ENCODE measurements around the gene IGSF9B. TPM values are rescaled to one million over a fixed set of nuclear protein-coding genes. Genes with fewer than 3 reads are reported as not detected.

The IGSF9B gene
- total RNA-seq, 1 experiment from 2014 or later = 0.43 TPM

DNA sequence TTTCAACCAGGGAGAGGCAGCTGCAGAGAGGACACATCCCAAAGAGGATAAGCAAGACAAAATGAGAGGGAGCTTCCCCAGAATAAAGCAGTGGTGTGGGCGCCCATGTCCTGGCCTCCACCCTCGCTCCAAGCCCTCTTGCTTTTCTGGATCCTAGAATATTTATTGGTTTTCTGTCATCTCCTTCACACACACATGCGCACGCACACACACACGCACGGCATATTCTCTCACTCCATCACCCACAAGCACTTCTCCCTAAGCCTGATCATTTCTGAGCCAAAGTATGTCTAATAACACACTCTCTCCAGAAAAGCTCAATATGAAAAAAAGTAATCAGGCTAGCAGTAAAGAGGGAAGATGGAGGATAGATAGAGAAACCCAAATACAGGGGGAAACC is 7.6 kb downstream of the IGSF9B start:
- Histone ChIP-seq H3K27me3 (no peaks in the 10 kb centered on the region), H3K36me3 (no peaks in the 10 kb centered on the region), H3K9me3 (no peaks in the 10 kb centered on the region), H3K4me3 (no peak overlapping the region)
- no peak for DNase-seq

DNA sequence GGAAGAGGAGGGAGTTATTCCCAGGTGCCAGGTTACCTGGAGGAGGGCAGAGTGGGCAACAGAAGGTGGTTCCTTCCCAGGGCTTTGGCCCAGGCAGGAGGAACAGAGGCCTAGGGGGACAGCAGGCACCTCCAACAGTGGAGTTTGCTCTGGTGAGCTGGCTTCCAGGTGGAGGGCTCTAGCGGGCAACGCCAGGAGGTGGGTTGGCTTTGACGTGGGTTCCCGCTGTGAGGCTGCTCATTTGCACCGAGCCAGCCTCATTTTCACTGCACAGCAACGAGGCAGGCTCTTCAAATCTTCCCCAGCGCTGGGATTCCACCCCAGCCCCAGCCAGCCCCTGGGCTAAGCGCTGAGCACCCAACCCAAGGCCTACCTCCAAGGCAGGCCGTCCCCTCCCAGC is 8.1 kb downstream of the IGSF9B start:
- Histone ChIP-seq H3K36me3 (no peaks in the 10 kb centered on the region), H3K9me3 (no peaks in the 10 kb centered on the region), H3K4me3 (no peak overlapping the region), H3K27me3 (no peaks in the 10 kb centered on the region)
- no peak for DNase-seq

DNA sequence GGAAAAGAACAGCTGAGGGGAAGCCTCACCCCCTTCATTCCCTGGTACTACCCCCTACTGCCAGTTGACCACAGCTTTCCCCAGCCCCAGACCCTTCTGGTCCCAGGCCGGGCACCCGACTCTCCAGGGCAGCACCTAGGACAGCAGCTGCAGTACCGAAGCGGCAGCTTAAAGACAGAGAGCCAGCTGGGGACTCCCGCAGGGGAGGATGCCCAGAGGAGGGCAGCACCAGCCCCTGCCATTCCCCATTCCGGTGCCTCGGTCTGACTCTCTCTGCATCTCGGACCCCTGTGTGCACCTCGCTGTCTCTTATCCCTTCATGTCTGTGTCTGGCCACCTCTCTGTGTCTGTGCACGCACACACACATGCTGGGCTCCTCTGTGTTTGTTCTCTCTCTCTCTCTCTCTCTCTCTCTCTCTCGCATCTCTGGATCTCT is 9.4 kb downstream of the IGSF9B start:
- Histone ChIP-seq H3K36me3 (no peaks in the 10 kb centered on the region), H3K27me3 (no peaks in the 10 kb centered on the region), H3K9me3 (no peaks in the 10 kb centered on the region), H3K4me3 (no peak overlapping the region)
- peak; percentile 76 for DNase-seq

DNA sequence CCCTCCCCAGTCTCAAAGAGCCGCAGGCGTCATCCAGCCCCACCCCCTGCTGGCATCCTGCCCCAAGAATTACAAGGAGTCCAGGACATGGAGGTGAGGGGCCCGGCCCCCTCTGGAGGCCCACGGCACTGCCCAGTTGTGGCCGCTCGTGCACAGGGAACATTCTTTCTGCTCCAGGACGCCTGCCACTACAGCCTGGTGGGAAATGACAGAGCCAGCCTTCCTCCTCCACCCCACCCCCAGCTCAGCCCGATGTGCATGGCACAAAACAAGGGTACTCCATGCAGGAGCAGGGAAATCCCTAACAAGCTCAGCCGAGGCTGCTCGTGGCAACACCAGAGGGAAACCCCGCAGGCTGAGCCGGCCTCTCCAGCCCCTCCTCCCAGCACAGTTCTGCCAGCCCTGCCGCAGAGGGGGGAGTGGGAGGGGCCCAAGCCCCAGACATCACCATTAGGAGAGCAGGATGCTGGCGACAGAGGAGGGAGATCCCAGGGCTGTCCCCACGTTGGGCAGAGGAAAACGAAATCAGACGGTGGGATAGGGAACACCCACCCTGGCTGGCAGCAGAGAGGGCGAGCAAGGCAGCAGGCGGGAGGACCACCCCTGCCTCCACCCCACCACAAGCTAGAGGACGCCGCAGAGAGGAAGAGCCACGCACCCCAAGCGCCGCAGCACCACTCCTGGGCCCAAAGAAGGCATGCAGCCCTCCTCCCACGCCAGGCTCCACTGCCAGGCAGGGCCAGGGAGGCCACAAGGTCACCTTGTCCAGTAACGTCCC is 10.0 kb downstream of the IGSF9B start:
- Histone ChIP-seq H3K4me3 (no peak overlapping the region), H3K9me3 (no peaks in the 10 kb centered on the region), H3K36me3 (no peaks in the 10 kb centered on the region), H3K27me3 (no peaks in the 10 kb centered on the region)
- no peak for DNase-seq

DNA sequence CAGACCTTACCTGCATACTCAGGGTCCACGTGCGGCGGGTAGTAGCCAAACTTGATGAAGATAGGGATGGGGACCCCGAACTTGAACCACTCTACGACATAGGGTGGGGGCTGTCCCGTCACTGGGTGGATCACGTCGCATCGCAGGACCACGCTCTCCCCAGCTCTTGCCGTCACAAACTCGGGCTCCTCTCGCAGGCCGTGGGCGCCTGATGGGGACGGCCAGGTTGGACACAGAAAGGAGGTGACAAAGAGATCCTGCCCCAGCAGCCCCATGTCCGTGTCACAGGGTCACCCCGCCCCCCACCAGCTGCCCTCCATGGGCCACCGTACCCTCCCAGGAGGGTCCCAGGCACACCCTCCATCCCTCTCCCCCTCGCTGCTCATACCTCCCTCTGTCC is 10.7 kb downstream of the IGSF9B start:
- Histone ChIP-seq H3K36me3 (no peaks in the 10 kb centered on the region), H3K4me3 (no peak overlapping the region), H3K27me3 (no peaks in the 10 kb centered on the region), H3K9me3 (no peaks in the 10 kb centered on the region)
- DNase-seq = no peak

DNA sequence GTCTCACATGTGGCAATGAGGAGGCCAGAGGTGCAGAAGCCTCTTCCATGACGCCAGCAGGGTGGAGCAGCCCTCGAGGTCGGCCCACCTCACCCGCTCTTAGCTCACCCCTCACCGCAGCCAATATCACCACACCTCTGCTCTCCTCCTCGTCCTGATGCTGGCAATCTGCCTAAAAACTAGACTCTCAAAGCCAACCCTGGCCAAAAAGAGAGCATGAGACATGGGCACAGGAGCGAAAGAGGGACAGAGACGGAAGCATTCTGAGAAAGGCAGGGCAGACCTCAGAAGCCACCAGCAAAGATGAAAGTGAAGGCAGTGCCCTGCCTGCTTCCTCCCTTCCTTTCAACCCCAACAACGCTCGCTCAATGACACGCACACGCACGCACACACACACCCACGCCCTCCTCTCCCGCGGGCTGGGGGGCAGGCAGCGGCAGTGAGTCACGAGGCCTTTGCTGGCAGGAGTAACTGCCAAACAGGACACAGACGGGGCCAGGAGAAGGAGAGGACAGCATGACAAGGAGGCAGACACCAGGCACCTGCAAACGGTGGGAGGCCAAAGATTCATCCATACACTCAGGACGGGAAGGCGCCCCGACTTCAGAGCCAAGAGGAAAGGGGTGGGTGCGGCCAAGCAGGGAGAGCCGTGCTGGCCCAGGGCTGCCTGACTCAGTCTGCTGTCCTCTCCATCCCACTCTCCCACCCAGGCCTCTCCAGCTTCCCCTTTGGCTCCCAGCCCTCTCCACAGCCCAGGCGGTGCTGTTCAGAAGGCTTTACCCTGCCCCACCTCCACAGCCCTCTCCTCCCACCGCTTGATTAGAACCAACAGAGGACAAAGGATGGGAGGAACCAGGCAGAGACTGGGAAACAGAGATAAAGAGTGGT is 11.4 kb downstream of the IGSF9B start:
- Histone ChIP-seq H3K4me3 (no peak overlapping the region), H3K27me3 (no peaks in the 10 kb centered on the region), H3K36me3 (no peaks in the 10 kb centered on the region), H3K9me3 (no peaks in the 10 kb centered on the region)
- DNase-seq = peak; percentile 93

DNA sequence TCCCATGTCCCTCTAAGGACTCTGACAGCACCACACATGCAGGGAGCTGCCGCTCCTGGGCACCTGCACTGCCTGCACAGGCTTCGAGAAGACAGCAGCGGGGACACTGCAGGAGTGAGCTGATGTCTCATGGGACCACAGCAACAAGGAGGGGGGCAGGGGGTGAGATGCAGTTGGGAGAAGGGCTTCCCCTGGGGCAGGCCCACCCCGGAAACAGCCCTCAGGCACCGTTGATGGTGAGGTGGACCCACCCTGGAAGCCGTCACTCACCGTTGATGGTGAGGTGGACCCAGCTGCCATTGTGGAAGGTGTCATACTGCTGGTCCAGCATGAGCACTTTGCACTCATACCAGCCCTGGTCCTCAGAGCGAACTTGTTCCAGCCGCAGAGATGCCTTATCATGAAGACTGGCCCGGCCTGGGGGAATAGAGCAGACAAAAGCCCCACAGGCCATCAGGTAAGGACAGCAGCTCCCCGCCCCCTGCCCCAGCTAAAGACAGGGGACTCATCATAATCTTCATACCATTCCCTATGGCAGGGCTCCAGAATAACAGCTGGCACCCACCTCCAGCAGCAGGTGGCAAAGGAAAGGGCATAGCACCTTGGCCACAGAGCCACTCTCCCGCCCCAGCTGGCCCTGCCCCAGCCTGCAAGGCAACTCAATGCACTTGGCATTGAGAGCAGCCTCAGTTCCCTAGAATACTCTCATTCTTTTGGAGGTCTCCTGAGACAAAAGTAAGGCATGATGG is 12.6 kb downstream of the IGSF9B start:
- no peak for DNase-seq
- no peaks in the 10 kb centered on the region for H3K9me3 ChIP-seq
- no peaks in the 10 kb centered on the region for H3K36me3 ChIP-seq
- no peak overlapping the region for H3K4me3 ChIP-seq
- H3K27me3 ChIP-seq = no peaks in the 10 kb centered on the region

DNA sequence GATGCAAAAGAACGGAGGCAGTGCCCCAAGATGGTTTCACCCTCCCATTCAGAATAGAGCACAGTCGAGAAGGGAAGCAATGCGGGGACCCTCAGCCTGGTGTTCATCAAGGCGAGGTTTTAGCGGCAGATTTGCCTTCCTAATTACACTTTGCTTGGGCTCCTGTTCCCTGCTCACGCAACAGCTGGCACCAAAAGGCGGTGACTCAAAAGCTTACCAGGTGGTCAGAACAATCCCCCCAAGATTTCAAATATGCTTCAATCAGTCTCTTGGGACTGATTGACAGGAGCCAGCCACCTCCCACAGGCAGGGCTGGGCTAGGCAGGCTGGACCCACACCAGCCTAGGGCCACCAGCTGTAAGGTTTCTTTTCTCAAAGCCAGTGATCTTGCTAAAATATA is 14.2 kb downstream of the IGSF9B start:
- no peaks in the 10 kb centered on the region for H3K9me3 ChIP-seq
- no peak for DNase-seq

DNA sequence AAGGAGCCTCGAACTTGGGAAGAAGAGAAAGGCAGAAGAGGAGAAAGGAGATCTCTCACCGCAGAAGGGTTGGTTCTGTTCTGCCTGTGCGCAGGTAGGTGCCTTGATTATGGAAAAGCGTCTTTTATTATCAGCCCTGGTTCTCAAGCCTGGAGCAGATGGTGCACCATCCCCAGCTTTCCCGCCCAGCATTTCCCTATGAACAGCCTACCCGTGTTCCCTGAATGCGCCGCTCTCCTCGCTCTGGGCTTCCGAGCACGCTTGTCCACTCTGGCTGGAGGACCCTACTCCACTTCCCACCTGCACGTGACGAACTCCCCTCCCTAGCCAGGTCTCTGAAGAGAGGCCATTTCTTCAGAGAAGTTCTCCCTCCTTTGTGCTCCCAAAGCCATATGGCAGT is 15.2 kb downstream of the IGSF9B start:
- Histone ChIP-seq H3K27me3 (no peaks in the 10 kb centered on the region), H3K4me3 (no peak overlapping the region), H3K36me3 (no peaks in the 10 kb centered on the region), H3K9me3 (no peaks in the 10 kb centered on the region)
- no peak for DNase-seq

More for the DNA sequence above, 14.2 kb downstream of the IGSF9B start:
- Histone ChIP-seq H3K27me3 (no peaks in the 10 kb centered on the region), H3K4me3 (no peak overlapping the region), H3K36me3 (no peaks in the 10 kb centered on the region)

DNA sequence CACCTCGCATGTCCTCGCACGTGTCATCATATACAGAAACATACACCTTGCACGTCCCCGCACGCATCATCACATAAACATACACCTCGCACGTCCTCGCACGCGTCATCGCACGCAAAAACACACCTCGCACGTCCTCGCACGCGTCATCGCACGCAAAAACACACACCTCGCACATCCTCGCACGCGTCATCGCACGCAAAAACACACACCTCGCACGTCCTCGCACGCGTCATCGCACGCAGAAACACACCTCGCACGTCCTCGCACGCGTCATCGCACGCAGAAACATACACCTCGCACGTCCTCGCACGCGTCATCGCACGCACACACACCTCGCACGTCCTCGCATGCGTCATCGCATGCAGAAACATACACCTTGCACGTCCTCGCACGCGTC is 16.7 kb downstream of the IGSF9B start:
- Histone ChIP-seq H3K4me3 (no peak overlapping the region), H3K27me3 (no peaks in the 10 kb centered on the region), H3K9me3 (no peaks in the 10 kb centered on the region), H3K36me3 (no peaks in the 10 kb centered on the region)
- no peak for DNase-seq

DNA sequence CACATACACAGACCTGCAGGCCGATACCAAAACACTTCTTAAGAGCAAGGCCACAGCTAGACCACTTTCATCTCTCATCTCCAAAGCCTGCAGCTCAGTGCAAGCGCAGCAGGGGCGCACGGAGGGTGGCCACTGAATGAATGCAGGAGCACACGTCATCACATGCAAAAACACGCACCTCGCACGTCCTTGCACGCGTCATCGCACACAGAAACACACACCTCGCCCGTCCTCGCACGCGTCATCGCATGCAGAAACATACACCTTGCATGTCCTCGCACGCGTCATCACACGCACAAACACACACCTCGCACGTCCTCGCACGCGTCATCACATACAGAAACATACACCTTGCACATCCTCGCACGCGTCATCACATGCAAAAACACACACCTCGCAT is 17.2 kb downstream of the IGSF9B start:
- no peaks in the 10 kb centered on the region for H3K9me3 ChIP-seq
- H3K36me3 ChIP-seq = no peaks in the 10 kb centered on the region; the same call in 1 of the 2 replicates
- H3K4me3 ChIP-seq = no peak overlapping the region
- H3K27me3 ChIP-seq = no peaks in the 10 kb centered on the region
- no peak for DNase-seq

DNA sequence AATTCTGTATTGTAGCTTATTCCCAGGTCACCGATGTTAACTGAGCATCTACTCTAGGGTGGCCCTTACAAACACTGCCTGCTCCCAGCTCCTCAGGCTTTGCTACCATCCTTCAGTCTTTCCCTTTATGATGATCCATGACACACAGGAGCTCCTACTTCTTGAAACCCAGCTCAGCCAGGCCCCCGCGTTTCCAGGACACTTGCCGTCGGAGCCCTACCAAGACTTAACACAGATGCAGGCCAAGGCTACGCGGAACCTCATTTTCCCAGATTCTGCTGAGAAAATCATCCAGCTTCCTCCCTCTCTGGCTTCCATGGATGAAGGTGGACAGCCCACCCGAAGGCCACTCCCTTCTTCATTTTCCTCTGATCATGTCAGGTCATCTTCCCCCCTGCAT is 18.6 kb downstream of the IGSF9B start:
- no peak for DNase-seq
- peaks cover 3% of the 10 kb centered on the region; the same call in 1 of the 2 replicates for H3K36me3 ChIP-seq
- no peaks in the 10 kb centered on the region for H3K27me3 ChIP-seq
- no peaks in the 10 kb centered on the region for H3K9me3 ChIP-seq
- no peak overlapping the region for H3K4me3 ChIP-seq

DNA sequence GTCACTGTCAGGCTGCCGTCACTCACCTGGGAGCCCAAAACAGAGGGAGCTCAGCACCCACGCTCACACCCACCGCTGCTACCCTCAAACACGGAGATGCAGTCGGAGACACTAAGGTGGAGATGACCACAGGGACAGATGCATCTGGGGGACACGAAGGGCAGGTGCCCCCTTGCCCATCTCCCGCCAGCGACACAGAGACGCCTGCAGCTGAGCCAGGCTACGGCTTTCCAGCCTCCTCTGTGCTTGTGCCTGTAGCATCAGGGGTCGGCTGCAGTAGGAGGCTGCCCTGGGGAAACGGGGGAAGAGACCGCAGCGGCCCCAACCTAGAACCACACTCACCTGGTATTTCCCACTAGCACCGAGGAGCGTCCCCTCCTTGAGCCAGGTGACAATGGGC is 19.3 kb downstream of the IGSF9B start:
- no peak overlapping the region for H3K4me3 ChIP-seq
- H3K36me3 ChIP-seq = peaks cover 3% of the 10 kb centered on the region; the same call in 1 of the 2 replicates
- no peaks in the 10 kb centered on the region for H3K27me3 ChIP-seq
- no peaks in the 10 kb centered on the region for H3K9me3 ChIP-seq
- no peak for DNase-seq

DNA sequence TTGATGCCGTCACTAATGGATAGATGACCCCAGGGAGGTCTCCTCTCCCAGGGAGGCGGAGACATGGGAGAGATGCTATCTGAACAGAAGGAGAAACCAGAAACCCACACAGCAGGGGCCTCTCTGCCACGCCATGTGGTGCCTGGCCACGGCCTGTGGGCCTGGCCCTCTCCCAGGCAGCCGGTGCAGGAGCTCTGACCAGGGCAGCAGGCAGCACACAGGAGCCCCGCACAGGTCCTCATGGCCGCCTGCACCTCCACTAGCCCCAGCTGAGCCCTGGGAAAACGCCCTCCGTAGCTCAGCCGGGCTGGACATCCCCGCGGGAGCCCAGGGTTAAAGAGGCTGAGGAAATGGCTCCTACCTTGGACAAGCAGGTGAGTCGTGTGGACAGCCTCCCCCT is 19.8 kb downstream of the IGSF9B start:
- H3K9me3 ChIP-seq = no peaks in the 10 kb centered on the region
- peaks cover 3% of the 10 kb centered on the region; the same call in 1 of the 2 replicates for H3K36me3 ChIP-seq
- no peaks in the 10 kb centered on the region for H3K27me3 ChIP-seq
- no peak overlapping the region for H3K4me3 ChIP-seq
- no peak for DNase-seq

DNA sequence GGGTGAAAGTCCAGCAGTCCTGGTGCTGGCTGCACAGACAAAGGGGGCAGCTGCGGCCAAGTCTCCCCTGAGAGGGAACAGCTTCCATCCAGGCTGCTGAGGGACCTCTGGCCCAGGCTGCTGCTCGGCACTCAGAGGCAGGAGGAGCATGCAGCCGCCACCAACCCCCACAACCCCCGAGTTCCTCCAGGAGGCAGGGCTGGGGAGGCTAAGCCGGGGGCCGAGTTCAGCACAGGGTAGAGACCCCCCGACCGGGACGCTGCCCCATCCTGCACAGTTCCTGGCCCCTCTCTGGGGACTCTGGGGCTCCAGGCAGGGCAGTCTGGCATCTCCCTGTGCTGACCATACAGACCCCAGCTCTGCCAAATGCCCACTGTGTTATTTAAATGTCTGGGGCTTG is 20.2 kb downstream of the IGSF9B start:
- DNase-seq = no peak
- Histone ChIP-seq H3K4me3 (no peak overlapping the region), H3K27me3 (no peaks in the 10 kb centered on the region), H3K9me3 (no peaks in the 10 kb centered on the region), H3K36me3 (peaks cover 3% of the 10 kb centered on the region; the same call in 1 of the 2 replicates)

DNA sequence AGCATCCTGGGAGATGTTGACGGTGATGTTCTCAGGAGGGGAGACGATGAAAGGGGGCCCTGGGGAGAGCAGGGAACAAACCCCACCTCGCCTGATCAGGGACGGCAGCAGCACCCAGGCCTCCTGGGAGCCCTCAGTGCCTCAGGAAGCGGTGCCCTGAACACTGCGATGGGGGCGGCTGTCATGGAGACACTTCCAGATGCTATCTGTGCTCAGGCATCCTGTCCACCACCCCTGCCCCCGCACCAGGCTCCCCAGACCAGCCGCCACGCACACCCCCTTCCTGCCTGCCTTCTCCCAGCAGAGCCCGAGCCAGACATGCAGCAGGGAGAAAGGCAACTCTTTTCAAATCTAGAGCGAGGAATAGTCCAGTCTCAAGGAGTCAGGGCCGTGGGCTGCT is 20.6 kb downstream of the IGSF9B start:
- DNase-seq = no peak

DNA sequence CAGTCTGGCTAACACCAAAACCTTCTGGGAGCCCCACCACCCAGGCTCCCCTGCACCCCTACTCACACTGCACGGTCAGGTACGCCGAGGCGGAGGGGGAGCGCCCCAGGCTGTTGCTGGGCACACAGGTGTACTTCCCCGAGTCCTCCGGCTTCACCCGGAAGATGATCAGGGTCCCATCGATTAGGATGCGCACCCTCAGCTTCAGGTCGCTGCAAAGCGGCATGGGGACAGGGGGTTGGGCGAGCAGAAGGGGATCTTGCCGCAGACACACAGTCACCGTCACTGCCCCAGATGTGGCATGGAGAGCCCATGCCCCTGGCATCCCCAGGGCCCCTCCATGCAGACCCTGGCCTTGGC is 21.2 kb downstream of the IGSF9B start:
- H3K9me3 ChIP-seq = no peaks in the 10 kb centered on the region
- peaks cover 3% of the 10 kb centered on the region; the same call in 1 of the 2 replicates for H3K36me3 ChIP-seq
- no peak overlapping the region for H3K4me3 ChIP-seq
- H3K27me3 ChIP-seq = no peaks in the 10 kb centered on the region
- DNase-seq = no peak

More for the DNA sequence above, 20.6 kb downstream of the IGSF9B start:
- H3K4me3 ChIP-seq = no peak overlapping the region
- peaks cover 3% of the 10 kb centered on the region; the same call in 1 of the 2 replicates for H3K36me3 ChIP-seq
- H3K9me3 ChIP-seq = no peaks in the 10 kb centered on the region
- H3K27me3 ChIP-seq = no peaks in the 10 kb centered on the region

All from MG63 (cell line).